Hematopoietic multipotent progenitor cell treated with erythropoietin and hydrocortisone succinate and interleukin-3 and kit ligand, for 6 days (in vitro differentiated cells): ENCODE data around the gene ABCC2.
"Not testable (repeated sequence)": the region's sequence is repeated elsewhere in the genome, so short reads cannot be mapped to it uniquely, and the experiment has no call there.

Experiments
- DNase-seq: peaks from one replicate; pipeline ENCODE4 v3.0.0-alpha.2; 2015

ABCC2 gene

GRCh38 chr10:99855479-99856071 lies 73.1 kb downstream of the ABCC2 start:
- no peak for DNase-seq

DNA sequence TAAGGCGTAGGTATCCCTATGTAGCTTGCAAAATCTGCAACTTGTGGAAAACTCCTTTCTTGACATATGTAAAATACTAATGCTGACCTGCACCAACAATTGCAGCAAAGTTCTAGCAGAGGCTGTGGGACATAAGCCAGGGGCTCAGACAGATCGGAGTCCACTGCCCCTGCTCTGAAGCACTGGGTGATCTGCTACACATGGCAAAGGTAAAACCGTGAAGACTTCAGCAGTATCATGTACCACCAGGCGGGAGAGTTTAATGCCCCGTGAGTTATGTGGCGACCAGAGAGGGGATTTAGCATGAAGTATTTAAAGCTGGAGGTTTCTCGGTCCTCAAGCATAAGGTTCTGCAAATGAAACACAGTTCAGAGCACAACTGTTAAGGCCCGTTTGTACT lies 76.4 kb downstream of the ABCC2 start:
- no peak for DNase-seq

- DNase-seq: peak; percentile 16
Measured at GRCh38 chr10:99859585-99859984, 77.1 kb downstream of the ABCC2 start.

GRCh38 chr10:99860466-99860865 lies 78.0 kb downstream of the ABCC2 start:
- no peak for DNase-seq

GRCh38 chr10:99863535-99864240 lies 81.2 kb downstream of the ABCC2 start:
- DNase-seq: not testable (repeated sequence)

- not testable (repeated sequence) for DNase-seq
Measured at GRCh38 chr10:99867250-99867649, 84.8 kb downstream of the ABCC2 start.

DNA sequence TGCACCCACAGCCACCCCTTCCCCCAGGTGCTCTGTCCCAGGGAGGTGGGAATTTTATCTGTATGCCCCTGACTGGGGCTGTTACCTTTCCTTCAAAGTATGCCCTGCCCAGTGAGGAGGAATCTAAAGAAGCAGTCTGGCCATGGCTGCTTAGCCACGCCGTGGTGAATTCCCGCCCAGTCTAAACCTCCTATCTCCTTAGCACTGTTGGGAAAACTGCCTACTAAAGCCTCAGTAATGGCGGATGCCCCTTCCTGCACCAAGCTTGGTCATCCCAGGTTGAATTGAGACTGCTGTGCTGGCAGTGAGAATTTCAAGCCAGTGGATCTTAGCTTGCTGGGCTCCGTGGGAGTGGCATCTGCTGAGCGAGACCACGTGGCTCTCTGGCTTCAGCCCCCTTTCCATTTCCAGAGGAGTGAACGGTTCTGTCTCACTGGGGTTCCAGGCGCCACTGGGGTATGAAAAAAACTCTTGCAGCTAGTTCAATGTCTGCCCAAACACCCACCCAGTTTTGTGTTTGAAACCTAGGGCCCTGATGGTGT lies 87.2 kb downstream of the ABCC2 start:
- peak; percentile 13 for DNase-seq

GRCh38 chr10:99870123-99870730 lies 87.8 kb downstream of the ABCC2 start:
- DNase-seq: peak; percentile 80

GRCh38 chr10:99872367-99873162 lies 90.1 kb downstream of the ABCC2 start:
- DNase-seq: no peak

DNA sequence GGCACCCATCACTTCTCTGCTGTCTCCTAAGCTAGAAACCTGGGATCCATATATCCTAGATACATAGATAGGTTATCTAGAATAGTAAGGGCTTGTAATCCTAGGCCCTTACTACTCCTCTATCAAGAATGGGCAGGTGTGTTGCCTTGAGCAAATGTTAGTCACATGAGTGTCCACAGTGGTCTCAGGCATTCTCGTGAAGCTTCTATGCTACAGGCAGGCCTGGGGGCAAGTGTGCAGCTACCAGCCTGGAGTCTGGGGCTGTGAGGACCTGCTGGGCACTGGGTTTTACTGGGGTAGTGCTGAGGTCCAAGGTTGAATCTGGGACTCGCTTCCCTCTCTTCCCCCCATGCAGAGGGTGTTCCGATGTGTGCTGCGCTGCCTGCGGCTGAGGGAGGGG lies 91.4 kb downstream of the ABCC2 start:
- no peak for DNase-seq

DNA sequence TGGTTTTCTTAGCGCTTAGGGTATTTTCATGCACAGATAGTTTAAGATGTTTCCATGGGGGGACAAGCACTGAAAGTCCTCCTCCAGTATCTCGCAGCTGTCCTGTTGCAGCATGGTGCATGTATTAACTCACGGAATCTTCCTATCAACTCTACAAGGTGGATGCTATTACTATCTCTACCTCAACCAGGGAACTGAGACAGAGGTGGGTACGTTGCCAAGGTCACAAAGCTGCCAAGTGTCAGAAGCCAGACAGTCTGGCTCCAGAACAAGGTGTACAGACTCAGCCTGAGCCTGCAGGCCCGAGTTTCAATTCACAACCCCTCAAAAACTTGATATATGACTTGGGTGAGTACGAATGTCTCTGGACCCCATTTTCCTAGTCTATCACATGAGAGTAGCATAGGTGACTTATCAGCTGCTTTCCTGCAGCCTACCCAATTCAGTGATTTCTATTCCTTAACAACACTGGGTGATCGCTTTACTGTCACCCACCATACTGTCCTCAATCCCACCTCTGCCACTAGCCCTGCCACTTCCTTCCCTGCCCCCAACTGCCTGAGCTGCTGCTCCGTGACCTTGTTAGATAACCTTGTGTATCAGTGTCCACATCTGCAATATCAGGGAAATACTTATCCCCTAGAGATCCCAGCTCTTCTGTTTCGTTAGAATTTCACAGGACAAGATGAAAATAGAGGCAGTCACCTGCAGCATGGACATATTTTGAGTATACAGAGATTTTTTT lies 92.1 kb downstream of the ABCC2 start:
- no peak for DNase-seq

- DNase-seq: no peak
Measured at GRCh38 chr10:99875473-99875872, 93.0 kb downstream of the ABCC2 start.

- no peak for DNase-seq
Measured at GRCh38 chr10:99880080-99880835, 97.8 kb downstream of the ABCC2 start.

DNA sequence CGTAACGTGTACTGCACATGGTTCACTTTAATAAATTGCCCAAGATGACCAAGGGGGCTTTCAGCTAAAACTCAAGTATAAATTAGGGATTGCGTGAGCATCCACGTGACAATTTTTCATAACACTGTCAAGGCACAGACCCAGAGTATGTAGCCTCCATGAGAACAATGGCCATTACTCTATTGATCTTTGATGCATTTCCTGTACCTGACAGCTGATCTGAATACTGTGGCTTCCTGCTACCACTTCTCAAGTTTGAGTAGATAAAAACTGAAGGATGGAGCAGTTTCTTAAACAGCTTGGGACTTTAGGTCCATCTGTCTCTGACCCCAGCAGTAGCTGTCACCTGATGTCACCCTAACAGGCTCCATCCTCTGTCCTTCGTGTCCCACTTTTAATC lies 98.9 kb downstream of the ABCC2 start:
- no peak for DNase-seq

DNA sequence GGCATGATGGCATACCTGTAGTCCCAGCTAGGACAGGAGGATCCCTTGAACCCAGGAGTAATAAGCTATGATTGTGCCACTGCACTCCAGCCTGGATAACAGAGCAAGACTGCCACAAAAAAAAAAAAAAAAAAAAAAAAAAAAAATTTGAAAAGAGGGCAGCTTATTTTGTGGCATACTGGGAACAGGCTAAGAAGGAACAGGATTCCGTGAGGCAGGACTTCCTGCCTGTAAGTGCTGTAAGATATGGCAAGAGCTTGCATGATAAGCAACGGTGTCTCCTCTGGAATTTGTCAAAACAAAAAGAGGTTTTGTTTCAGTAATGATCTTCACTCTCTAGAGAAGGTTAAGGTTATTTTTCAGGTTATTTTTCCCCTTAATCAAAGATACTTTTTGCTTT lies 101.1 kb downstream of the ABCC2 start:
- DNase-seq: no peak

DNA sequence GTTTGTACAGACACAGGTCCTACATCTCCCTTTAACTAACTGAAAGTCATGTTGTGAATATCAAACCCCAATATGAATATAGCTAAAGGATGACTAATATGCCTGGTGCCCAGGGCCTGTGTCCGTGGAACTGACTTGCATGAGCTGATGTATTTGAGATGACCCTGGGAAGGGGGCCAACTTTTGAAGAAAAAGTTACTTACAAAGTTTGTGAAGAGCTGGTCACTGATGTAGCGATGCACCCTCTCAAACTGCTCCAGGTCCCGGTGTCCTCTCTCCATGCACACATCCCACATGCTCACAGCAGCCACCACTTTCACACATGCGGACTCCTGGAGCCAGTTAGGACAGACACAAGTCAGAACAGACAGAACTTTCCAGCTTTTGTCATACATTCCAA lies 106.2 kb downstream of the ABCC2 start:
- DNase-seq: no peak

GRCh38 chr10:99894613-99895012 lies 112.2 kb downstream of the ABCC2 start:
- DNase-seq: no peak

GRCh38 chr10:99895066-99895465 lies 112.6 kb downstream of the ABCC2 start:
- not testable (repeated sequence) for DNase-seq

GRCh38 chr10:99895867-99896266 lies 113.4 kb downstream of the ABCC2 start:
- no peak for DNase-seq
